Measurements from ENCODE around the gene CST9. TPM values are rescaled to one million over a fixed set of nuclear protein-coding genes. Genes with fewer than 3 reads are reported as not detected.

Gene CST9
- total RNA-seq, 2 experiments from 2014 or later, result not detected

DNA sequence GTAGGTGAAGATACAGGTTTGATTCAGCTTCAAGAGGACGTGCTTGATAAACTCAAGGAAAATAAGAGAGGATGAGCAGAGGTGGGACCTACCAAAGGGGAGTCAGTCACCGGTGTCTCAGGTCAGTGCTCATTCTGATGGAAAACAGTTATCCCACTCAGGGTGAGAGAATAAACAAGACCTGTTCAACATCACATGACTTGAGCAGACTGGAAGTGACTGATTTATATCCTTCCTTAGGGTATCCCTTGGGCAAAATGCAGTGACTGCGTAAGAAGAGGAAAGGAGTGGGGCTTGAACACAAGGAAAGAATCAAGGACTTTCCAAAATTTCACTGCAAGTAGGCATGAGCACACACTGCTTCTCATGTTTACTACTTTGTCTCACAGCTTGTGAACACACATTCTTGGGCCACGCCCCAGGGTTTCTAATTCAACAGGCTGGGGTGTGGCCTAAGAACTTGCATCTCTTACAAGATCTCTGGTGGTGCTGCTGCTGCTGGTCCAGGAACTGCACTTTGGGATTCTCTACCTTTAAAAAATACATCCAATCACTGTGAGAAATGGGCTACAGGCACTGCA, 20.4 kb upstream of the CST9 start:
- H3K36me3 Mint-ChIP-seq (ENCODE audit: low read depth), result no peaks in the 10 kb centered on the region
- no peaks in the 10 kb centered on the region for H3K9me3 Mint-ChIP-seq
- H3K36me3 ChIP-seq (ENCODE audit: insufficient read depth, low read length), result no peaks in the 10 kb centered on the region
- H3K27me3 Mint-ChIP-seq, result peaks cover 6% of the 10 kb centered on the region
- no peak overlapping the region for H3K27ac Mint-ChIP-seq
- DNase-seq (no peak), ATAC-seq (ENCODE audit: poor library complexity) (no peak)
- intact Hi-C loops (cut with DNase I, micrococcal nuclease), result no loop called here
- TF ChIP-seq, protein P1, sequence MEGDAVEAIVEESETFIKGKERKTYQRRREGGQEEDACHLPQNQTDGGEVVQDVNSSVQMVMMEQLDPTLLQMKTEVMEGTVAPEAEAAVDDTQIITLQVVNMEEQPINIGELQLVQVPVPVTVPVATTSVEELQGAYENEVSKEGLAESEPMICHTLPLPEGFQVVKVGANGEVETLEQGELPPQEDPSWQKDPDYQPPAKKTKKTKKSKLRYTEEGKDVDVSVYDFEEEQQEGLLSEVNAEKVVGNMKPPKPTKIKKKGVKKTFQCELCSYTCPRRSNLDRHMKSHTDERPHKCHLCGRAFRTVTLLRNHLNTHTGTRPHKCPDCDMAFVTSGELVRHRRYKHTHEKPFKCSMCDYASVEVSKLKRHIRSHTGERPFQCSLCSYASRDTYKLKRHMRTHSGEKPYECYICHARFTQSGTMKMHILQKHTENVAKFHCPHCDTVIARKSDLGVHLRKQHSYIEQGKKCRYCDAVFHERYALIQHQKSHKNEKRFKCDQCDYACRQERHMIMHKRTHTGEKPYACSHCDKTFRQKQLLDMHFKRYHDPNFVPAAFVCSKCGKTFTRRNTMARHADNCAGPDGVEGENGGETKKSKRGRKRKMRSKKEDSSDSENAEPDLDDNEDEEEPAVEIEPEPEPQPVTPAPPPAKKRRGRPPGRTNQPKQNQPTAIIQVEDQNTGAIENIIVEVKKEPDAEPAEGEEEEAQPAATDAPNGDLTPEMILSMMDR (IDR thresholded peaks at IDR 0.05), result no peak
- peaks cover 0 to 4% of the 10 kb centered on the region in 2 experiments for H3K27me3 ChIP-seq (ENCODE audit: control insufficient read depth in 1 of 2, insufficient read depth in 2 of 2, low read length in 2 of 2)
- H3K4me3 ChIP-seq (ENCODE audit: low read length), result no peak overlapping the region
- no peak overlapping the region for H3K4me3 Mint-ChIP-seq
- H3K4me1 ChIP-seq (ENCODE audit: insufficient read depth, low read length), result no peaks in the 10 kb centered on the region
- ChIA-PET CTCF (no interaction called here), POLR2A (no interaction called here)
- no peak overlapping the region for H3K27ac ChIP-seq (ENCODE audit: low read depth in 1 of 2, low read length in 2 of 2)
- H3K4me1 Mint-ChIP-seq (ENCODE audit: low read depth), result no peaks in the 10 kb centered on the region
- H3K9me3 ChIP-seq (ENCODE audit: control insufficient read depth in 1 of 2, insufficient read depth in 1 of 2, low read length in 2 of 2), result no peaks in the 10 kb centered on the region

DNA sequence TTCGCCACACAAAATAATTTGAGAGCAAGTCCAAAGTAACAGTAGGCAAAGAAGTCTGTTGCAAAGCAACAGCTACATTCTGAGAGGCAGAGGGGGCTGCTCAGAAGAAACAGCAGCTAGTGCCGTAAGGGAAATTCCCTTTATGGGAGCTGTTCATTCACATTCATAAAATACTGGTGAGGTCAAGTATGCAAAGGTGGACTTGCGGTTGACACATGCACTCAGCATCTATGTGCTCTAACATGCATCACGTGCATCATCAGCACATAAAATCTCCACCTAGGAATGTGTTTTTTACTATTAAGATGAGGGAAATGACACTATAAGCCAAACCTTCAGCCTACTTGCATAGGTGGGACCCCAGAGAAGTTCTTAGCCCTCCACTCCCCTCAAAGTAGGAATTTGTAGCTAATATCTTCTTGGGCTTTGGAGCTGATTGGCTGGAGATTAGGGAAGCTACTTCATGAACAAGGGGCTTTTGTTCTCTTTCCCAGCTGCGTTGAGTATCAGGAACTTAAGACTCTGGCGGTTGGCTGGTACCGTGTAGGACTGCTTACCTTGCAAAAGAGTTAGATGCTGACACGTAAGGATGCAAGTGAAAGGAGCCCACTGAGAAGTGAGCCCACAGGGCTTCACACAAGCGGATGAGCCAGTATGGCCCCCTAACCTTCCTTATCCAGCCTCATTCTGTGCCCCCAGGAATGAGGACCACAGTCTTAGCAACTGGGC, 19.7 kb upstream of the CST9 start:
- H3K27ac Mint-ChIP-seq, result no peak overlapping the region
- H3K27me3 Mint-ChIP-seq, result peaks cover 6% of the 10 kb centered on the region

DNA sequence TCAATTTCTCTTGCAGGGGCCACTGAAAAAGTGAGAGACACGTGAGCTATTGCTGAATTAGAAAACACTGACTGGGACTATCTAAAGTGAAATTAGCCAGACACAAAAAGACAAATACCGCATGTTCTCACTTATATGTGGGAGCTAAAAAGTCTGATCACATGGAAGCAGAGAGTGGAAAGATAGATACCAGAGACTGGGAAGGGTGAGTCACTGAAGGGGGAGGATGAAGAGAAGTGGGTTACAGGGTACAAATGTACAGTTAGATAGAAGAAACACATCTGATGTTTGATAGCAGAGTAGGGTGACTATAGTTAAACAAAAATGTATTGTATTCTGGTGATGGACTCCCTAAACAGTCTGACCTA, 18.6 kb upstream of the CST9 start:
- no peaks in the 10 kb centered on the region for H3K4me1 Mint-ChIP-seq (ENCODE audit: low read depth)
- TF ChIP-seq, protein P1 (IDR thresholded peaks at IDR 0.05), result no peak
- peaks cover 0 to 2% of the 10 kb centered on the region in 2 experiments for H3K27me3 ChIP-seq (ENCODE audit: control insufficient read depth in 1 of 2, insufficient read depth in 2 of 2, low read length in 2 of 2)
- H3K27me3 Mint-ChIP-seq, result peaks cover 12% of the 10 kb centered on the region
- no peak overlapping the region for H3K4me3 Mint-ChIP-seq
- no peaks in the 10 kb centered on the region for H3K36me3 Mint-ChIP-seq (ENCODE audit: low read depth)
- no peak overlapping the region for H3K27ac Mint-ChIP-seq
- no peaks in the 10 kb centered on the region for H3K9me3 ChIP-seq (ENCODE audit: control insufficient read depth in 1 of 2, insufficient read depth in 1 of 2, low read length in 2 of 2)
- no peak overlapping the region for H3K27ac ChIP-seq (ENCODE audit: low read depth in 1 of 2, low read length in 2 of 2)
- DNase-seq (no peak), ATAC-seq (ENCODE audit: poor library complexity) (no peak)
- no peaks in the 10 kb centered on the region for H3K36me3 ChIP-seq (ENCODE audit: insufficient read depth, low read length)
- CTCF ChIA-PET, result no interaction called here
- H3K4me1 ChIP-seq (ENCODE audit: insufficient read depth, low read length), result no peaks in the 10 kb centered on the region
- H3K4me3 ChIP-seq (ENCODE audit: low read length), result no peak overlapping the region
- H3K9me3 Mint-ChIP-seq, result no peaks in the 10 kb centered on the region
- intact Hi-C loops (cut with DNase I, micrococcal nuclease), result no loop called here
- POLR2A ChIA-PET, result no interaction called here

More for the DNA sequence above, 19.7 kb upstream of the CST9 start:
- H3K4me3 ChIP-seq (ENCODE audit: low read length), result no peak overlapping the region
- H3K27ac ChIP-seq (ENCODE audit: low read depth in 1 of 2, low read length in 2 of 2), result no peak overlapping the region
- TF ChIP-seq, protein P1 (IDR thresholded peaks at IDR 0.05), result no peak
- POLR2A ChIA-PET, result no interaction called here
- no peak for ATAC-seq (ENCODE audit: poor library complexity)
- no peaks in the 10 kb centered on the region for H3K9me3 ChIP-seq (ENCODE audit: control insufficient read depth in 1 of 2, insufficient read depth in 1 of 2, low read length in 2 of 2)
- no peak overlapping the region for H3K4me3 Mint-ChIP-seq
- DNase-seq, result no peak
- H3K4me1 ChIP-seq (ENCODE audit: insufficient read depth, low read length), result no peaks in the 10 kb centered on the region
- H3K9me3 Mint-ChIP-seq, result no peaks in the 10 kb centered on the region
- CTCF ChIA-PET, result no interaction called here
- H3K36me3 ChIP-seq (ENCODE audit: insufficient read depth, low read length), result no peaks in the 10 kb centered on the region
- peaks cover 0 to 4% of the 10 kb centered on the region in 2 experiments for H3K27me3 ChIP-seq (ENCODE audit: control insufficient read depth in 1 of 2, insufficient read depth in 2 of 2, low read length in 2 of 2)
- no peaks in the 10 kb centered on the region for H3K4me1 Mint-ChIP-seq (ENCODE audit: low read depth)
- intact Hi-C loops (cut with DNase I, micrococcal nuclease), result no loop called here
- H3K36me3 Mint-ChIP-seq (ENCODE audit: low read depth), result no peaks in the 10 kb centered on the region

Measured in CD4-positive, alpha-beta T cell (primary cell).